Keratinocyte (primary cell): ENCODE results near the gene CD200. TPM values are rescaled to one million over a fixed set of nuclear protein-coding genes. Genes with fewer than 3 reads are reported as not detected.

ENCODE experiments used
- DNase-seq: peaks from one replicate; pipeline ENCODE4 v3.0.0-alpha.2; 2011; ENCODE audit warnings: low read depth, missing footprints, low spot score
- FAIRE-seq: peaks from 2 replicates; lab custom pipeline; 2011; peaks lifted over from hg19 to GRCh38; lab: Jason Lieb, UNC
- H2AFZ ChIP-seq: 2 replicates; pipeline ENCODE4 v1.6.0; 2012; ENCODE audit warnings: low read length, control low read depth, inconsistent platforms; ENCODE audit not compliant: control insufficient read depth
- H3K27ac ChIP-seq: 2 replicates; pipeline ENCODE4 v1.5.1; 2011; ENCODE audit warnings: low read length; ENCODE audit not compliant: control insufficient read depth, insufficient read depth
- H3K27me3 ChIP-seq: 3 replicates; pipeline ENCODE4 v1.6.0; 2011; ENCODE audit warnings: low read length; ENCODE audit not compliant: control insufficient read depth, insufficient read depth; ENCODE audit errors: extremely low read depth
- H3K36me3 ChIP-seq, 2 experiments: 2 replicates in 1 of 2; 3 replicates in 1 of 2; pipeline ENCODE4 v1.5.1; 2011; ENCODE audit warnings: low read length in 2 of 2, mild to moderate bottlenecking in 1 of 2; ENCODE audit not compliant: control insufficient read depth in 2 of 2, insufficient read depth in 2 of 2; ENCODE audit errors: extremely low read depth in 1 of 2
- H3K4me1 ChIP-seq: 3 replicates; pipeline ENCODE4 v1.5.1; 2011; ENCODE audit warnings: low read length; ENCODE audit not compliant: control insufficient read depth, insufficient read depth; ENCODE audit errors: extremely low read depth
- H3K4me2 ChIP-seq: 3 replicates; pipeline ENCODE4 v1.6.0; 2011; ENCODE audit warnings: low read depth, low read length; ENCODE audit not compliant: control insufficient read depth, insufficient read depth; ENCODE audit errors: extremely low read depth
- H3K4me3 ChIP-seq, 3 experiments: fragments of 200-600 bp in 1 of 3; sonication (generic) in 1 of 3; 2 replicates in 2 of 3; 3 replicates in 1 of 3; pipeline ENCODE4 v1.5.1; 2011 to 2016; ENCODE audit warnings: low read length in 3 of 3, mild to moderate bottlenecking in 3 of 3, control low read depth in 2 of 3, inconsistent platforms in 1 of 3, low read depth in 1 of 3, mixed read lengths in 1 of 3, mixed run types in 1 of 3, moderate library complexity in 1 of 3; ENCODE audit not compliant: control insufficient read depth in 2 of 3, insufficient read depth in 2 of 3; ENCODE audit errors: extremely low read depth in 1 of 3
- H3K79me2 ChIP-seq: 2 replicates; pipeline ENCODE4 v1.6.0; 2012; ENCODE audit warnings: low read length; ENCODE audit not compliant: control insufficient read depth, insufficient read depth
- H3K9ac ChIP-seq: 3 replicates; pipeline ENCODE4 v1.6.0; 2011; ENCODE audit warnings: low read length; ENCODE audit not compliant: control insufficient read depth, insufficient read depth; ENCODE audit errors: extremely low read depth
- H3K9me1 ChIP-seq: 3 replicates; pipeline ENCODE4 v1.6.0; 2011; ENCODE audit warnings: low read length; ENCODE audit not compliant: control insufficient read depth, insufficient read depth; ENCODE audit errors: extremely low read depth
- H3K9me3 ChIP-seq: 2 replicates; pipeline ENCODE4 v1.5.1; 2012; ENCODE audit warnings: low read depth, low read length; ENCODE audit not compliant: control insufficient read depth
- H4K20me1 ChIP-seq: 3 replicates; pipeline ENCODE4 v1.6.0; 2011; ENCODE audit warnings: low read length; ENCODE audit not compliant: control insufficient read depth, insufficient read depth; ENCODE audit errors: extremely low read depth
- CTCF ChIP-seq, 3 experiments: IDR thresholded peaks in 1 of 3; conservative IDR thresholded peaks in 1 of 3; optimal IDR thresholded peaks in 1 of 3; 2 replicates in 2 of 3; 3 replicates in 1 of 3; pipeline versions ENCODE3 to v1.5.1; 2011; ENCODE audit warnings: low read length in 3 of 3, mild to moderate bottlenecking in 3 of 3, moderate library complexity in 2 of 3, control low read depth in 1 of 3, inconsistent platforms in 1 of 3; ENCODE audit not compliant: insufficient read depth in 2 of 3; ENCODE audit errors: extremely low read depth in 1 of 3
- EZH2 ChIP-seq: IDR thresholded peaks from one replicate; pipeline ENCODE4 v1.6.1; 2012; ENCODE audit warnings: inconsistent platforms, mild to moderate bottlenecking, low read length, moderate library complexity
- dilution Hi-C: fragments of 300-500 bp; cut with MboI; formaldehyde crosslinking; loops from one replicate; pipeline ENCODE4 v1.7.0; 2020; ENCODE audit warnings: low sequenced_read_pairs; ENCODE audit not compliant: extremely low pct_ligation_motif_present
- polyA plus RNA-seq, 5 experiments: library from polyadenylated mRNA; depleted of rRNA in 3 of 5; stranded (reverse) in 3 of 5; stranded (forward) in 1 of 5; unstranded in 1 of 5; fragments of >200 nt; gene quantifications; 1 replicate in 1 of 5; 2 replicates in 3 of 5; 3 replicates in 1 of 5; pipeline versions ENCODE4 v1.2.1 to v1.2.3, GENCODE V29; 2011 to 2012; ENCODE audit warnings: missing spikeins in 2 of 5, low read depth in 1 of 5, low replicate concordance in 1 of 5

The CD200 gene
- polyA plus RNA-seq, 1 donor (not counting 4 experiments of a cell fraction or from before 2014, with no cell fraction given) = 0.07 TPM

- Histone ChIP-seq H3K79me2 (no peaks in the 10 kb centered on the region), H3K9me3 (no peaks in the 10 kb centered on the region), H3K27ac (no peak overlapping the region), H3K4me1 (no peaks in the 10 kb centered on the region), H4K20me1 (no peaks in the 10 kb centered on the region), H3K9ac (no peak overlapping the region), H3K4me2 (no peak overlapping the region), H3K4me3 (no peak overlapping the region), H3K27me3 (no peaks in the 10 kb centered on the region), H3K36me3 (no peaks in the 10 kb centered on the region), H3K9me1 (no peaks in the 10 kb centered on the region), H2AFZ (peak overlapping the region; percentile 80)
- dilution Hi-C loops = no loop called here
- DNase-seq (no peak), FAIRE-seq (no peak)
- TF ChIP-seq CTCF (optimal IDR thresholded peaks at IDR 0.05 in 1 of 3, IDR thresholded peaks at IDR 0.05 in 1 of 3, conservative IDR thresholded peaks at IDR 0.05 in 1 of 3; ENCODE audit: extremely low read depth in 1 of 3, insufficient read depth in 2 of 3, low read length in 3 of 3) = no peak
- TF ChIP-seq EZH2 = no peak
These were observed 75.1 kb downstream of the CD200 start for GRCh38 chr3:112407888-112408702.

- no peaks in the 10 kb centered on the region for H3K36me3 ChIP-seq
- FAIRE-seq = no peak
- no peaks in the 10 kb centered on the region for H3K9me1 ChIP-seq
- H3K9ac ChIP-seq = no peak overlapping the region
- dilution Hi-C loops = no loop called here
- no peaks in the 10 kb centered on the region for H3K4me1 ChIP-seq
- DNase-seq = no peak
- TF ChIP-seq CTCF (optimal IDR thresholded peaks at IDR 0.05 in 1 of 3, IDR thresholded peaks at IDR 0.05 in 1 of 3, conservative IDR thresholded peaks at IDR 0.05 in 1 of 3; ENCODE audit: extremely low read depth in 1 of 3, insufficient read depth in 2 of 3, low read length in 3 of 3) (no peak), EZH2 (no peak)
- no peak overlapping the region for H3K4me3 ChIP-seq
- H2AFZ ChIP-seq = no peak overlapping the region
- H3K27me3 ChIP-seq = no peaks in the 10 kb centered on the region
- H3K9me3 ChIP-seq = no peaks in the 10 kb centered on the region
- no peak overlapping the region for H3K27ac ChIP-seq
- H3K4me2 ChIP-seq = no peak overlapping the region
- no peaks in the 10 kb centered on the region for H3K79me2 ChIP-seq
- no peaks in the 10 kb centered on the region for H4K20me1 ChIP-seq
These were observed 76.1 kb downstream of the CD200 start for GRCh38 chr3:112409041-112409440.
